Activated CD8-positive, alpha-beta memory T cell treated with anti-CD3 and anti-CD28 coated beads, Interleukin-2, amount 50 U/mL, for 1 hour (primary cell): ENCODE data around the gene LSM3.

ENCODE experiments used
- DNase-seq: peaks from one replicate; pipeline ENCODE4 v3.0.0-alpha.2; 2020; ENCODE audit errors: extremely low read depth

The LSM3 gene

GRCh38 chr3:14178247-14179113, at the start of gene LSM3, which contains the start of gene XPC:
Gene LSM3, plus strand, starts transcription at chr3:14178817. Its CDS starts 44 bp downstream, at chr3:14178861.
Gene XPC, minus strand, starts transcription at chr3:14178601. Its CDS starts 33 bp downstream, at chr3:14178568.
- peak; percentile 93 for DNase-seq

- DNase-seq, result no peak
Observed at GRCh38 chr3:14129296-14129695, 49.3 kb upstream of the LSM3 start.

- DNase-seq, result no peak
Observed at GRCh38 chr3:14130230-14130629, 48.4 kb upstream of the LSM3 start.

- DNase-seq, result no peak
Observed at GRCh38 chr3:14130707-14131106, 47.9 kb upstream of the LSM3 start.

GRCh38 chr3:14131134-14131533, 47.5 kb upstream of the LSM3 start:
- DNase-seq, result no peak

GRCh38 chr3:14132120-14132519, 46.5 kb upstream of the LSM3 start:
- DNase-seq, result no peak

DNA sequence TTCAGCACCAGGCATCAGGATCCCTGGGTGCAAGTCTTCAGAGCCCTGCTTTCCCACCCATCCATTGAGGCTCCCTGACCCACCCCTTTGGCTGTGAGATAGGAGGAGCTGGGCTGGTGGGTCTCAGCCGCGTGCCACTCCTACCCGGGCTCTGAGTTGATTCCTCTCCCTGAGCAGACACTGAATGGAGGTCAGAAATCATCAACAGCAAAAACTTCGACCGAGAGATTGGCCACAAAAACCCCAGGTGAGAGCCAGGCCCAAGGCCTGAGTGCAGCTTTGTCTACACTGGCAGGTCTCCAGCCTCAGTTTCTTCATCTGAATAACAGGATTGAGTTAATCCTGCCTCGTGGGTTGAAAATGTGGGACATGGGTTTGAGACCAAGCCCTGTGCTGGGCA, 45.9 kb upstream of the LSM3 start:
- no peak for DNase-seq

- DNase-seq, result no peak
Observed at GRCh38 chr3:14133188-14133800, 45.3 kb upstream of the LSM3 start.

- no peak for DNase-seq
Observed at GRCh38 chr3:14133876-14134275, 44.7 kb upstream of the LSM3 start.

- DNase-seq, result no peak
Observed at GRCh38 chr3:14134291-14134690, 44.3 kb upstream of the LSM3 start.

GRCh38 chr3:14135581-14135980, 43.0 kb upstream of the LSM3 start:
- DNase-seq, result no peak

DNA sequence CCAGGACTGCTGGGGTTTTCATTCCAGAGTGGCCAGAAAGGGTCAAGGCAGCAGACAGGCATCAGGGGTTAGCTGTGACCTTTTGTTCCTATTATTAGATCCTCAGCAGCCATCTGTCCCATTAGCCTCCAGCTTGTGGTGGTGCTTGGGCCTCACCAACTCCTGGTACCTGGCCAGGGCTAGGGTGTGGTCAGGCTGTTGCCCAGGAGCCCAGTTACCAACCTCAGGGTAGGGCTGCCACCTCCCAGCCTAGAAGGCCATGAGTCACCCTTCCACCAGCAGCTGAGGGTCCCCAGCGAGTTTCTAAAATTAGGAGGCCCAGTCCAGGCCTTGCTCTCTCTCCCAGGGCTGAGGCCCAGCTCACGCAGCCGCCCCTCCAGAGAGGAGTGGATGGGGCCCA, 41.6 kb upstream of the LSM3 start:
- no peak for DNase-seq

GRCh38 chr3:14137445-14137844, 41.2 kb upstream of the LSM3 start:
- no peak for DNase-seq

GRCh38 chr3:14138109-14138877, 40.3 kb upstream of the LSM3 start:
- no peak for DNase-seq

DNA sequence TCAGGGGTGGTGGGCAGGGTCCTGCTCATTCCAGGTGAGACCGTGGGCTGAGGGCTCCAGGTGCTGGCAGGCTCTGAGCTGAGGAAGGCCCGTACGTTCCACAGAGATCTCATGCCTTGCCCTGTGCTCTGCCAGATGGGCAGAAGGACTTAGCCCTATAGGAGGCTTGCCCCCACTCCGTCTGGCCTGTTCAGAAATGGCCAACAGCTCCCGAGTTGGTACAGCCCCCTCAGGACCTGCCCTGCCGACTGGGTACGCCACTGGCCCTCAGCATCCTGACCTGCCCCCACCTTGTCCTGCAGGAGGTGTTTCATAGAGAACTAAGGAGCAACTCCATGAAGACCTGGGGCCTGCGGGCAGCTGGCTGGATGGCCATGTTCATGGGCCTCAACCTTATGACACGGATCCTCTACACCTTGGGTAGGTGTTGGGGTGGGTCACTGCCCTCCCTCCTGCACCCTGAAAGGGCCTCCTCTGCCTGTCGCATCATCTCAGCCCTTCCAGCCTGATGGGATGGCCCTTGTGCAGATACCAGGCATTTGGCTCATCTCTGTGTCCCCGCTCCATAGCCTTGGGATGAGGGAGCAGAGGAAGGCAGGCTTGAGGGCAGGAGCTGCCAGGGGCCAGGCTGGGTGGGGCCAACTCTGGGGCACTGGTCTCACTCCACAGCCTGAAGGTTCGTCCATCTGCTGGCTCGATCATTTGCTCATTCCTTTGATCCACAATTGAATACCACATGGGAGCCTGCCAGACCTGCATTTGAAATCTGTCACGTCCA, 39.5 kb upstream of the LSM3 start:
- no peak for DNase-seq

DNA sequence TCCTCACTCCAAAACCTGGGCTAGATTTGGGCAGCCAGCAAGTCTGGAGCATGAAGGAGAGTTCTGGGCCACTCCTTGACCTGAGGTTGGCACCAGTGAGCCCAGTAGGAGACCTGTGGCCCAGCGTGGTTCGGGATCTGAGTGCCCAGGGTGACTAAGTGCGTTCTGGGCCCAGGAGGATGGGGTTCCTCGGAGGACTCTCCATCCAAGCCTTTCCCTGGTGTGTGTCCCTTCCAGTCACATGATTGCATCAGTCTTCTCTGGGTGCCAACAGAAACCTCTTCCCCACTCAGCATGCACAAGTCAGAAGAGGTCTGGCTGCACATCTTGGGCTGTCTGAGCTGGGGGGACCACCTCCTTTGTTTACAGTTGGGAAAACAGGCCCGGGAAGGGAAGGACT, 38.8 kb upstream of the LSM3 start:
- DNase-seq, result no peak

- no peak for DNase-seq
Observed at GRCh38 chr3:14140668-14141067, 37.9 kb upstream of the LSM3 start.

GRCh38 chr3:14141144-14141543, 37.5 kb upstream of the LSM3 start:
- DNase-seq, result no peak

GRCh38 chr3:14141602-14142341, 36.8 kb upstream of the LSM3 start:
- no peak for DNase-seq

- peak; percentile 39 for DNase-seq
Observed at GRCh38 chr3:14142567-14143270, 35.9 kb upstream of the LSM3 start.
